Esophagus muscularis mucosa (tissue), 4 donors: ENCODE data around the gene RNPS1. TPM values are rescaled to one million over a fixed set of nuclear protein-coding genes. Genes with fewer than 3 reads are reported as not detected.

Experiments
- DNase-seq: peaks from one replicate; pipeline ENCODE4 v3.0.0-alpha.2; 2017; ENCODE audit errors: extremely low spot score
- H3K27ac ChIP-seq, 4 donors: fragments of 200-600 bp; sonication (generic); replicated peaks in 1 of 4; 1 replicate in 3 of 4; 2 replicates in 1 of 4; pipeline ENCODE4 v1.5.1; 2016 to 2019; ENCODE audit warnings: mild to moderate bottlenecking in 1 of 4
- H3K27me3 ChIP-seq, 4 donors: fragments of 200-600 bp; sonication (generic); one replicate each; pipeline versions ENCODE4 v1.5.1 to v1.6.0; 2016 to 2019
- H3K36me3 ChIP-seq, 4 donors: fragments of 200-600 bp; sonication (generic); one replicate each; pipeline ENCODE4 v1.5.1; 2016 to 2019
- H3K4me1 ChIP-seq, 4 donors: fragments of 200-600 bp; sonication (generic); one replicate each; pipeline ENCODE4 v1.5.1; 2016 to 2019
- H3K4me3 ChIP-seq, 4 donors: fragments of 200-600 bp; sonication (generic); 1 replicate in 2 of 4; 2 replicates in 2 of 4; pipeline ENCODE4 v1.5.1; 2016 to 2019; ENCODE audit warnings: mild to moderate bottlenecking in 4 of 4, moderate library complexity in 1 of 4
- H3K9me3 ChIP-seq, 4 donors: fragments of 200-600 bp; sonication (generic); 1 replicate in 3 of 4; 2 replicates in 1 of 4; pipeline ENCODE4 v1.5.1; 2016 to 2019
- EP300 ChIP-seq: sonication (generic); formaldehyde crosslinking; IDR thresholded peaks from one replicate; pipeline ENCODE4 v1.6.1; 2017; ENCODE audit warnings: antibody characterized with exemption
- POLR2A ChIP-seq: fragments of 450-650 bp; IDR thresholded peaks from one replicate; pipeline ENCODE4 v1.6.1; 2017; ENCODE audit warnings: antibody characterized with exemption, moderate library complexity, mild to moderate bottlenecking, low read depth
- POLR2AphosphoS5 ChIP-seq, 2 donors: sonication (generic); formaldehyde crosslinking; IDR thresholded peaks; one replicate each; pipeline ENCODE4 v1.6.1; 2017; ENCODE audit warnings: antibody characterized with exemption in 2 of 2
- WGBS: methylation state at CpG from one replicate; pipeline ENCODE4 v1.1.5; 2018; 5-methylcytosine and 5-hydroxymethylcytosine counted together
- intact Hi-C: fragments of 100-400 bp; cut with DNase I; formaldehyde crosslinking; loops from one replicate; pipeline ENCODE4 v1.15.1; 2023
- small RNA-seq, 3 donors: library from RNA; depleted of rRNA; stranded (forward); fragments of <200 nt; gene quantifications; one replicate each; pipeline ENCODE3, GENCODE V24; 2016
- total RNA-seq, 4 donors: library from RNA; depleted of rRNA; stranded (reverse); fragments of >200 nt; gene quantifications; one replicate each; pipeline versions ENCODE4 v1.1.0 to v1.2.1, GENCODE V29; 2016
- TF ChIP-seq, protein P1 (sequence below), 3 experiments: fragments of 200-600 bp in 2 of 3; fragments of 450-650 bp in 1 of 3; sonication (generic) in 2 of 3; IDR thresholded peaks; one replicate each; pipeline ENCODE4 v1.5.1; 2017 to 2019; ENCODE audit warnings: antibody characterized with exemption in 3 of 3, mild to moderate bottlenecking in 2 of 3, moderate library complexity in 1 of 3

Gene RNPS1
- total RNA-seq, 4 donors from 2014 or later: 114 to 179 (median 151) TPM

DNA sequence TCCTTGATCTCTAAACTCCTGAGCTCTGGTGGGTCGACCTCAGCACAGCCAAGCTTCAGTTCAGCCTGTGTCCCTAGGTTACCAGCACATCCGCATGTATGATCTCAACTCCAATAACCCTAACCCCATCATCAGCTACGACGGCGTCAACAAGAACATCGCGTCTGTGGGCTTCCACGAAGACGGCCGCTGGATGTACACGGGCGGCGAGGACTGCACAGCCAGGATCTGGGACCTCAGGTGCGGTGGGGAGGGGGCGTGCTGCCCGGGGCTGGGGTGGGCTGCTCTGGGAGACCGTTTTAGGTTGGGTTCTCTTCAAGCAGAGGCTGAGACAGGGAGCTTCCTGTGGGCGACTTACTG is 61.5 kb downstream of the RNPS1 start:
- H3K4me3 ChIP-seq: peak overlapping the region; percentile 65 to 87 (median 78)
- no peak for TF ChIP-seq POLR2A
- no peak for TF ChIP-seq EP300
- no peak for TF ChIP-seq POLR2AphosphoS5 (IDR thresholded peaks at IDR 0.05)
- H3K9me3 ChIP-seq: no peaks in the 10 kb centered on the region
- DNase-seq: no peak
- intact Hi-C loops: no loop called here
- H3K27ac ChIP-seq: peak overlapping the region; percentile 90 to 97 (median 96)
- WGBS: 82% methylated on average over 17 of the region's 18 CpGs
- no peaks in the 10 kb centered on the region for H3K27me3 ChIP-seq
- peaks cover 14 to 29% (median 23%) of the 10 kb centered on the region in 4 donors for H3K4me1 ChIP-seq
- H3K36me3 ChIP-seq: peaks cover 20 to 39% (median 38%) of the 10 kb centered on the region in 4 donors

DNA sequence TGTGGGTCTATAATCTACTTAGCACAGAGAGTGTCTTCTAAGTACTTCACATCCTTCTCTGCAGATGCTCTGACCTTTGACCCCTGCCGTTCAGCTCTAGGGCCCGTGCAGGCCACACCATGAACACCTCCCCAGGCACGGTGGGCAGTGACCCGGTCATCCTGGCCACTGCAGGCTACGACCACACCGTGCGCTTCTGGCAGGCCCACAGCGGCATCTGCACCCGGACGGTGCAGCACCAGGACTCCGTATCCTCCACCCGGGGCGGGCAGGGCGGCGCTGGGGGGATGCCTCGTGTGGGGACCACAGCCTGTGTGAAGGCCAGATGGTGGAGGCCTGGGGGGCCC is 62.0 kb downstream of the RNPS1 start:
- H3K27ac ChIP-seq: peak overlapping the region; percentile 90 to 97 (median 96)
- no peaks in the 10 kb centered on the region for H3K9me3 ChIP-seq
- no peak for DNase-seq
- peak overlapping the region; percentile 65 to 87 (median 78) for H3K4me3 ChIP-seq
- no CpG with 5 or more reads among the region's 16 CpGs for WGBS
- H3K4me1 ChIP-seq: peaks cover 14 to 29% (median 23%) of the 10 kb centered on the region in 4 donors
- intact Hi-C loops: no loop called here
- TF ChIP-seq, protein P1, sequence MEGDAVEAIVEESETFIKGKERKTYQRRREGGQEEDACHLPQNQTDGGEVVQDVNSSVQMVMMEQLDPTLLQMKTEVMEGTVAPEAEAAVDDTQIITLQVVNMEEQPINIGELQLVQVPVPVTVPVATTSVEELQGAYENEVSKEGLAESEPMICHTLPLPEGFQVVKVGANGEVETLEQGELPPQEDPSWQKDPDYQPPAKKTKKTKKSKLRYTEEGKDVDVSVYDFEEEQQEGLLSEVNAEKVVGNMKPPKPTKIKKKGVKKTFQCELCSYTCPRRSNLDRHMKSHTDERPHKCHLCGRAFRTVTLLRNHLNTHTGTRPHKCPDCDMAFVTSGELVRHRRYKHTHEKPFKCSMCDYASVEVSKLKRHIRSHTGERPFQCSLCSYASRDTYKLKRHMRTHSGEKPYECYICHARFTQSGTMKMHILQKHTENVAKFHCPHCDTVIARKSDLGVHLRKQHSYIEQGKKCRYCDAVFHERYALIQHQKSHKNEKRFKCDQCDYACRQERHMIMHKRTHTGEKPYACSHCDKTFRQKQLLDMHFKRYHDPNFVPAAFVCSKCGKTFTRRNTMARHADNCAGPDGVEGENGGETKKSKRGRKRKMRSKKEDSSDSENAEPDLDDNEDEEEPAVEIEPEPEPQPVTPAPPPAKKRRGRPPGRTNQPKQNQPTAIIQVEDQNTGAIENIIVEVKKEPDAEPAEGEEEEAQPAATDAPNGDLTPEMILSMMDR (IDR thresholded peaks at IDR 0.05): no peak
- TF ChIP-seq POLR2A: no peak
- no peak for TF ChIP-seq POLR2AphosphoS5 (IDR thresholded peaks at IDR 0.05)
- no peak for TF ChIP-seq EP300
- peaks cover 20 to 39% (median 38%) of the 10 kb centered on the region in 4 donors for H3K36me3 ChIP-seq
- no peaks in the 10 kb centered on the region for H3K27me3 ChIP-seq

DNA sequence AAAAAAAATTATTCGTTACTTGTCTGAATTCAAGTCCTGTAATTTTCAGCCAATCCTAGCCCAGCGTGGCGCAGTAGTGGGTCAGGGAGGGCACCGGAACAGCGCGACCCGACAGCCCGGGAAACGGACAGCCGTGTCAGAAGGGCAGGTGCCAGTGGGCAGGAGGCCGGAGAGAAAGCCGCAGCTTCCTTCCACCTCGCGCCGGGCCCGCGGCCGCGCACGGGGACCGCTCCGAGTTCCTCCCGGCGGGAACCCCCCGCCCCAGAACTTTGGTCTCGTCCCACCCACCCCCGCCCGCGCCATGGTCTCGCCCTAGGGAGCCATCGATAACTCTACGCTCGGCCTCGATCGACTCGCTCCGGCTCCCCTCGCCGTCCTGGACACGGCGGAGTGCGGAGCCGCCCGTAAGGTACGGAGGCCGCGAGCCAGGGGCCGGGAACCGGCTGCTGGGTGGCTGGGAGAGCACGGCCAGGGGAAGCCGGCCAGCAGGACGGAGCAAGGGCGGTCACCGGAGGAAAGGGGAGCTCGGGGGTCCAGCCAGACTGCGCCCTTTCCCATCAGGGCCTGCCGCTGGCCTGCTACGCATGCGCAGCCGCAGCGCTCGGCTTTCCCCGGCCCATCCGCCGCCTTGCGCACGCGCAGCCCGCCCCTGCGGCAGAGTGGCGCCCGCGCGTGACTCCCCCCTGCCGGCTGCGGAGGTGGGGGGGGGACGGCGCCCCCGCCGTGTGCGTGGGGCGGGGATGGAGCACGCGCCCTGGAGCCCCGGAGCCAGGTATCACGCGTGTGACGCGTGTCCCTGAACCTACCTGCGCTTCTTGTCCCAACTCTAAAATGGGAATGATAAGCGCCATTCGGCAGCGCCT is 62.6 kb downstream of the RNPS1 start, which contains the start of gene MLST8:
Gene MLST8 (plus strand): TSS at position 351 of the 863 bp plus-strand sequence. CDS start 632 bp downstream, outside the sequence.
- Histone ChIP-seq H3K4me1 (peaks cover 14 to 29% (median 23%) of the 10 kb centered on the region in 4 donors), H3K9me3 (no peaks in the 10 kb centered on the region), H3K27me3 (no peaks in the 10 kb centered on the region), H3K27ac (peak within 1 kb of the TSS; percentile 90 to 97 (median 96)), H3K36me3 (peaks cover 20 to 39% (median 38%) of the 10 kb centered on the region in 4 donors), H3K4me3 (peak within 1 kb of the TSS; percentile 65 to 87 (median 78))
- intact Hi-C loops: no loop called here
- peak; percentile 96 for DNase-seq
- under 1% methylated on average over 29 of the region's 93 CpGs for WGBS
- peak; percentile 70 for TF ChIP-seq POLR2A
- TF ChIP-seq, protein P1 (IDR thresholded peaks at IDR 0.05): peak in 2 of 3 experiments; percentile 18 to 22
- TF ChIP-seq POLR2AphosphoS5 (IDR thresholded peaks at IDR 0.05): peak; percentile 86 to 94
- TF ChIP-seq EP300: no peak

DNA sequence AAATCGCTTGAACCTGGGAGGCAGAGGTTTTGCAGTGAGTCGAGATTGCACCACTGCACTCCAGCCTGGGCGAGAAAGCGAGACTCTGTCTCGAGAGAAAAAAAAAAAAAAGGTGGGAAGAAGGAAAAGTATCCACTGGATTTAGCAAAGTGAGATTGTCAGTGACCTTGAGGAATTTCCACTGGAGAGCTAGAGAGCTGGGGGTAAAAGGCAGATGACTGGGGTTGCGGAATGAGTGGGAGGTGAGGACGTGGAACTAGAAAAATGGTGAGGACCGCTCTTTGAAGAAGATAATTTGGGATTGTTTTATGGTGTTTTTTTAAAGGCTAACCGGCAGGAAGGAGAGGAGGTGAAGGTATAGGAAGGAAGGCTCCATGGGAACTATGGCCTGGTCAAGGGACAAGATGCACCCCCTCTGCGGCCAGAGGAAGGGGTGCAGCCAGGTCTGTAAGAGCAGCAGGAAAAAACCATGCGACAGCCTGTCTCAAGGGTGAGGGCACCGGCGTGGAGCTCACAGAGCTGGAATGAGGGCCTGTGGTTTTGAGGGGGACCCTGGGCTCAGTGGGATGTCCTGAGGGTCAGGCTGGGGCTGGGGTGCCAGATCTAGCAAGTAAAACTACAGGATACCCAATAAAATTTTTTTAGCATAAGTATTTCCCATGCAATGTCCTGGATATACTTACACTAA is 63.4 kb downstream of the RNPS1 start:
- Histone ChIP-seq H3K9me3 (no peaks in the 10 kb centered on the region), H3K27me3 (no peaks in the 10 kb centered on the region), H3K4me3 (peak overlapping the region; percentile 65 to 87 (median 78)), H3K27ac (peak overlapping the region; percentile 90 to 97 (median 96)), H3K36me3 (peaks cover 14 to 33% (median 31%) of the 10 kb centered on the region in 4 donors), H3K4me1 (peaks cover 14 to 29% (median 23%) of the 10 kb centered on the region in 4 donors)
- intact Hi-C loops: no loop called here
- WGBS: 77% methylated on average over 13 of the region's 13 CpGs
- no peak for TF ChIP-seq EP300
- TF ChIP-seq, protein P1 (IDR thresholded peaks at IDR 0.05): no peak
- no peak for TF ChIP-seq POLR2A
- no peak for TF ChIP-seq POLR2AphosphoS5 (IDR thresholded peaks at IDR 0.05)
- DNase-seq: no peak

Small RNA genes within 50 kb of the gene (small RNA-seq; reads per million reads assigned to genes)
- gene MIR3677 (0 to 0.08 (median 0) reads per million in 3 donors), gene MIR4717 (0 reads per million in 3 donors)

Other genes starting within 250 kb of the RNPS1 start
- gene NPW, start 248.3 kb downstream of the RNPS1 start, total RNA-seq: not detected
- gene NHERF2, start 241.2 kb downstream of the RNPS1 start, total RNA-seq: 100 to 1,000 TPM in 2 of 4 donors, 10 to 100 TPM in 2; 45.3 to 130 (median 88.3) TPM
- gene NTHL1, start 220.3 kb downstream of the RNPS1 start, total RNA-seq: 10 to 100 TPM; 11.8 to 25.2 (median 18.9) TPM
- gene TSC2, start 220.1 kb downstream of the RNPS1 start, total RNA-seq: 10 to 100 TPM; 41.3 to 71.7 (median 52.0) TPM
- 100 to 1,000 TPM; 297 to 459 (median 366) TPM for gene PKD1, start 132.2 kb downstream of the RNPS1 start, total RNA-seq
- gene RAB26, start 119.5 kb downstream of the RNPS1 start, total RNA-seq: not detected
- 10 to 100 TPM; 42.6 to 64.5 (median 54.3) TPM for gene TRAF7, start 112.3 kb downstream of the RNPS1 start, total RNA-seq
- gene CASKIN1, start 71.5 kb downstream of the RNPS1 start, total RNA-seq: under 1 TPM; under 0.01 to 0.32 (median 0.09) TPM
- 10 to 100 TPM; 23.7 to 62.8 (median 36.3) TPM for gene MLST8, start 62.7 kb downstream of the RNPS1 start, total RNA-seq
- gene BRICD5, start 57.3 kb downstream of the RNPS1 start, total RNA-seq: 1 to 10 TPM; 1.2 to 6.8 (median 5.7) TPM
- gene PGP, start 53.3 kb downstream of the RNPS1 start, total RNA-seq: 10 to 100 TPM in 3 of 4 donors, 1 to 10 TPM in 1; 8.9 to 20.0 (median 13.7) TPM
- gene E4F1, start 44.5 kb downstream of the RNPS1 start, total RNA-seq: 10 to 100 TPM; 19.1 to 39.7 (median 28.5) TPM
- gene DNASE1L2, start 31.7 kb downstream of the RNPS1 start, total RNA-seq: under 1 TPM; 0.50 to 0.86 (median 0.67) TPM
- 100 to 1,000 TPM in 1 of 4 donors, 10 to 100 TPM in 3; 51.9 to 115 (median 86.6) TPM for gene ECI1, start 16.5 kb downstream of the RNPS1 start, total RNA-seq
- gene ABCA3, start 72.6 kb upstream of the RNPS1 start, total RNA-seq: 10 to 100 TPM; 10.4 to 30.7 (median 18.1) TPM
- gene CCNF, start 161.3 kb upstream of the RNPS1 start, total RNA-seq: 1 to 10 TPM in 3 of 4 donors, under 1 TPM in 1; 0.83 to 2.5 (median 1.5) TPM
- gene TEDC2, start 192.0 kb upstream of the RNPS1 start, total RNA-seq: 1 to 10 TPM in 1 of 4 donors, not detected in 3; 1.5 TPM
- under 1 TPM in 3 of 4 donors, not detected in 1; 0.19 to 0.42 (median 0.29) TPM for gene NTN3, start 203.2 kb upstream of the RNPS1 start, total RNA-seq
- 10 to 100 TPM in 2 of 4 donors, 1 to 10 TPM in 2; 7.0 to 14.1 (median 11.5) TPM for gene TBC1D24, start 207.0 kb upstream of the RNPS1 start, total RNA-seq
- 10 to 100 TPM; 42.8 to 85.0 (median 69.0) TPM for gene ATP6V0C, start 245.8 kb upstream of the RNPS1 start, total RNA-seq